TTC549 (cell line): Measurements from ENCODE around the gene CDK6.

Experiments used
- FAIRE-seq: peaks from 2 replicates; lab custom pipeline; 2012; peaks lifted over from hg19 to GRCh38; lab: Jason Lieb, UNC

Gene CDK6

DNA sequence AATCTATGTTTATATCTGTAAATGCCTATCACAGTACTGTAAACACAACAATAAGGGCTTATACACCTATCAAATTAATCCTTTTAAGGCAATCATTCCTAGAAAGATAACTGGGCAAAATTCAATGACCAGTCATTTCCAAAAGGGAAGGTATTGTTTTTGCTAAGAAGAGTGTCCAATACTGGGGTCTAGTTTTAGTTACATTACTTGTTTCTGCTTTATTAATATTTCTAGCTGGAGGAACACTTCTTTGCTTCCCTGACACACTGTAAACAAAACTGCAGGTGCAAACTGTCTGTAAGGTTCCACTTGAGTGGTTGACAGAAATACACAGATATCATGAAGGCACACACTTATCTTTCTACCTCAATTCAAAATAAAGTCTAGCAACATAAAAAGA, 162.0 kb downstream of the CDK6 start:
- FAIRE-seq: no peak

DNA sequence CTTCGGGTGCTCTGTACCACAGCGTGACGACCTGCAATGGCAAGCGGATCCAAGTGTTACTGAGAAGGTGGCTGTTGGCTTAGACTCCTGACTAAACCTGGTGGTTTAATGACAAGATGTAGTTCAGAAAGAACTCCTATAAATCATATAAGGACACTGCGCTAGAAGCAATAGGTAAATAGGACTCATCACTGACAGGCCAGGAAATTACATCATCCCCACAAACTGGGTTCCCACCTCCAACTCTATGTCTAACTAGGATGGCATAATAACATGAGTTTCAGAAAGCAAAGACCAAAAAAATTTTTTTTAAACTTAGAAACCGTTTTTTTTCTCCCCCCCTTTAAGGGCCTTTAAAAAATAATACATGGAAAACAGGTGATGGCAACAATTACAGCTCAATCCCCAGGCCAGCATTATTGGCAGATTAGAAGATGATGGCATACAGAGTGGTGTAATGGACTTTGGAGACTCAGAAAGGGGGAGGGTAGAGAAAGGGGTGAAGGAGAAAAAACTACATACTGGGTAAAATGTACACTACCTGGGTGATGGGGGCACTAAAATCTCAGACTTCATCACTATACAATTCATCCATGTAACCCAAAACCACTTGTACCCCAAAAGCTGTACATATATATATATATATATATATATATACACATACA, 164.7 kb downstream of the CDK6 start:
- no peak for FAIRE-seq

DNA sequence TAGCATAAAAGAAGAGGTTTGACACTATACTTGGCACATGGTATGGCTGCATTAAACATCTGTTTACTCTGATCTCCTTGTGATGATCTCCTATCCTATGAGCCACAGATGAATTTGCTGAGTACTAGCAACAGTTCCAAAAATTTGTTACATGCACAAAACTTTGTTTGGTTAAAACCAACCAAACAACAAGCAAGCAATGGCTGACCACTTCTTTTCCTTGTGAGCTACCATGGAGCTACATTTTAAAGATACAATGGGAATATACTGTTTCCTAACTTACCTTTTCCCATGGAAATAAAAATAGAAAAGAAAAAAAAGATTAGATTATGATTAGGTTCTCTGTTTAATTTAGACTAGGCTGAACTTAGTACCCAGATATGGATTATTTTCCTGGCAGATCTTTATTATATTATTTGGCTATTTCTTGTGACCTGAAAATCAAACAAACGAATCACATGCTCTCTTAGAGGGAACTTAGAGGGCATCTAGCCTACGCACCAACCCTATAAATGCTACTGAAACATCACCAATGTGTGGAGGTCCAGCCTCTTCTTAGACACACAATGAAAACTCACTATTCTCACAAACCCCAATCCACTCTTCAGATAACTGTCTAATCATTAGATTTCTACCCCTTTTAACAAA, 166.0 kb downstream of the CDK6 start:
- no peak for FAIRE-seq

DNA sequence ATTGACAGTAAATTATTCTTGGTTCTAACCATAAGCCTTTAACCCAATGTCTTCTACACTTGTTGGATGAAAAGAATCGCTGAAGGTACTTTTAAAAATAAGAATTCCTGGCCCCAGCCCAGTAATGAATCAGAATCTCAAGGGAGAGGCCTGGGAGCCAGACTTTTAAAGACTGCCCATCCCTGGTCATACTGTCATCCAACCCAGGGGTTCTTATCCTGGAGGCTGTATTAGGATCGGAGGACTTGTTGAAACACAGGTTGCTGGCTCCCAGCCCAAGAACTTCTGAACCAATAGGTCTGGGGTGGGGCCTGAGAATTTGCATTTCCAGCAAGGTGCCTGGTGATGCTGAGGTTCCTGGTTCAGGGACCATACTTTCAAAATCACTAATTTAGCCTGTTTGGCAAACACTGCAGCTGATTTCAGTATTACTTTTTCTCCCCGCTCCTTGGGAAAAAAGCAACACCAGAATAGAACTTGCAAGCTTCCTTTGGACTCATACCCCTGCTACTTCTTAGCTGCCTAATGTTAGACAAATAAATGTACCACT, 166.7 kb downstream of the CDK6 start:
- FAIRE-seq: no peak

DNA sequence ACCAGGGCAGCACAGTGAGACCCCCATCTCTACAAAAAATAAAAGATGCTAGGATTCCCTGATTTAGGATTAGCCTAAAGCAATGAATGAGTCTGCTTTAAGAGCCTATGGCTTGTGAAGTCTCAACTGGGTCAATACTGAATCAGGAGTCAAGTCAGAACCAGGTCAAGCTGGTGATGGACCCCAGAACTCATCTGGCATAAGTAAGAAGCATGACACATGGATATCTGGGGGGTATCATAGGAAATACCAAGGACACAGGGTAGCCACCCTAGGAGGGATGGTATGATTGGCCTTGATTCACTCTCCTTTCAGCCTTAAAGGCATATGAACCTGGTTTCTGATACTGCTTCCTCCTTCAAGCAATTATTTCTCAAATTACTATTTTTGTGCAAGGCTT, 167.8 kb downstream of the CDK6 start:
- no peak for FAIRE-seq

DNA sequence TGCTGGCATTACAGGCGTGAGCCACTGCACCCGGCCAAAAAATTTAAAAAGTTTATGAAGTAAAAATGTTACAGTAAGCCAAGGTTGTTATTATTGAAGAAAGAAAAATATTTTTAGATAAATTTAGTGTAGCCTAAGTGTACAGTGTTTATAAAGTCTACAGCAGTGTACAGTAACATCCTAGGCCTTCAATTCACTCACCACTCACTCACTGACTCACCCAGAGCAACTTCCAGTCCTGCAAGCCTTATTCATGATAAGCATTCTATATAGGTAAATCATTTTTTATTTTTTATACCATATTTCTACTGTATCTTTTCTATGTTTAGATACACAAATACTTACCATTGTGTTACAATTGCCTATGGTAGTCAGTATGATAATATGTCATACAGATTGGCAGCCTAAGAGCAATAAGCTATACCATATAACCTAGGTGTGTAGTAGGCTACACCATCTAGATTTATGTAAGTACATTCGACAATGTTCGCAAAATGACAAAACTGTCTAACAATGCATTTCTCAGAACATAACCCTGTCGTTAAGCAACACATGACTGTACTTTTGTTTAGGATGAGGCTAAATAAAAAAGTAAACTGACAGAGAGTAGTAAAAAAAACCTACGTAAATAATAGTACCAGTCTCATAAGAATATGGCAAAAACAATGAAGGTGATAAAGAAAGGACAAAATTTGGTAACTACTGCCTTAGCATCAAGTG, 168.4 kb downstream of the CDK6 start:
- no peak for FAIRE-seq

DNA sequence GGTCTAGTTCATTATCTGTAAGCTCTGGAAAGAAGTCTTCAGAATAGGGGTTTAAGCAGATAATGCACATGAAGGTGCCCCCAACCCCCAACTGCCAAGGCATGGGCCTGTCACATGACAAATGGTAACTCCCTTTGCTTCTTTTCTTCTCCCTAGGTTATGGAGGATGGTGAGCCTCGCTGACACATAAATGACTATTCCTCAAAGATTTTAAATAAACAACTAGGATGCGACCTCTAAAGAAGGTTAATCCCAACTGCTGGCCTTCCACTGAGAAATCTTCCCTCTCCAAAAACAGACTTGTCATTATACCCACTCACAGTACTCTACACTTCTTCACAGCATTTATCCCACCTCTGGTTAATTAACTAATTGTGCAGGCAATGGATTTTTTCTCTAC, 170.4 kb downstream of the CDK6 start:
- no peak for FAIRE-seq

DNA sequence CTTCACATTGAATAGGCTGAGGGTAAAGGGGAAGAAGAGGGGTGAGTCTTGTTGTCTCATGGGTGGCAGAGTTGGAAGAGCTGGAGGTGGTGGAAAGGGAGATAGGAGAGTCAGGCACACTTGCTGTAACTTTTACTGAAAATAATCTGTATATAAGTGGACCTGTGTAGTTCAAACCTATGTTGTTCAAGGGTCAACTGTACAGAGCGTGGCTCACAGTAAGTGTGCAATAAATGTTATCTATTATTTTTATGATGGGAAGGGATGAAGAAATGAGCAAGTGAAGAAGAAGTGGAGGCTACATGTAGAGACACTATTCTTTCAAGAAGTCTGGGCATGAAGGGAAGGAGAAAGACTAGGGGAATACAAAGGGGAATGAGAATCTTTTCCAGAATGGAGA, 174.7 kb downstream of the CDK6 start:
- FAIRE-seq: no peak

DNA sequence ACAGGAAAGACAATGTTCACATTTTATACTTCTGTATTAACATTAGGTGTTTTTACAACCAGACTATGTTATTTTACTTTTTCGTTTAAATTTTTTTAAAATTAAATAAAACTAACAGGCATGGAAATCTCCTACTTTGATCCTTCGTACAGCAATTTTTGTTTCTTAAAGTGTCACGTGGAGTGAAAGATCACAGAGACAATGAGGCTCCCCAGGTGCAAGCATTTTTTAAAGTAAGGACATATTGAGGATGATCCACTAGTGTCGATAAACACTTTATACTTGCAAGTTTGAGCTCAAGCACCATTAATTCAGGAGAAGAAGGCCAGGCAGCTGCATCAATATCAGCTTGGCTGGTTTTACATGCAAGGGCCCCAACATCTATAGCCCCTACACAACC, 177.7 kb downstream of the CDK6 start:
- no peak for FAIRE-seq

DNA sequence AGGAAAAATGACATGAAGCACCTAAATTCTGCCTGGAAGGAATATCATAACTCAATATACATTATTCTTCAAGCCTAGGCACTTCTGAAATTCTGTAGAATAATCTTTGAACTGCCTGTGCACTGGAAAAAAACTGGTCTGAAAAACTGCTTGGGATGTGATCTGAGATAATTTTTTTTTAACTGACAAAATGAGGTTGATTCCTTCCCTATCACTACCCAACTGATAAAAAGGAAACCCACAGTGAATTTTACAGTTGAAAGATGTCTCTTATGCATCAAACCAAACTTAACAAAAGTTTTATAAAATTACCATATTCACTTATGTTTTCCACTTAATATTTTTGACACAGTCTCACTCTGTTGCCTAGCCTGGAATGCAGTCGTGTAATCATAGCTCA, 179.0 kb downstream of the CDK6 start:
- no peak for FAIRE-seq

DNA sequence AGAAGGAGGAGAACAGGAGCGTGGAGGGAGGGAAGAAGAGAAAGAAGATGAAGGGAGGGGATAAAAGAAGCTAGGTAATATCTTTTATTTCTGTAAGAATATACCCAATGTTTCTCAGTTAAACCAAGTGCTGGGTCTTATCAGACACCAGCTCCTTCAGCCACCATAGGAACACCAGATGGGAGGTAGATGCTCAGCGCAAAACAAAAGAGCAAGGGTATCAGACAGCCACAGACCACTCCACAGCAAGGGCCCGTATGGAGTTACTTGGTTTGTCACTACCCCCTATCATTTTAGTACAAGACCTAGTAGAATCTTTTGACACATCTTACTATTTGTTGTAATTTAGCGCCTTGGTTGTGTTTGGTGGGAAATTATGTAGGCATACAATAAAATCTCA, 180.3 kb downstream of the CDK6 start:
- no peak for FAIRE-seq

DNA sequence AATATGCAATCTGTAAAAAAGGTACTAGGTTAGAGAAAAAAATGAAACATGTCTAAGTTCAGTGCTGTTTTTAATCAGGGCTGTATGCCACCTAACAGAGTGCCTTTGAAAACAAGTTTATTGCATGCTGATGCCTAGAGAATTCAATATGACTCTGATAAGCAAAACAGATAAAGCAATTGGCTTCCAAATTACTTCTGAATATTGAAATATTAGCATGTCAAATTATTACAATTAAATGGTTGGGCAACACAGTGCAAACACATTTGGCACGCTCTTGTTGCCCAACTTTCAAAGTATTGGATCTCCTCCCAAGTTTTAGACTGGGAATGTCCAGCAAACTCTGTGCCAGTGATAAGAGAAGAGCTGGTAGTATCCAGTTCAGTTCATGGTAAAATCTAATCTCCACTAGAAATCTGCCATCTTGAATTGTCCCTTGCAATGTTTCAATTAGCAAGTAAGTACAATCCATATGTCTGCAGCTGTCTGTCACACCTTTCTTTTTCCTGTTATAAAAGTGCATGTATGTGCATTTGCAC, 181.0 kb downstream of the CDK6 start:
- no peak for FAIRE-seq

DNA sequence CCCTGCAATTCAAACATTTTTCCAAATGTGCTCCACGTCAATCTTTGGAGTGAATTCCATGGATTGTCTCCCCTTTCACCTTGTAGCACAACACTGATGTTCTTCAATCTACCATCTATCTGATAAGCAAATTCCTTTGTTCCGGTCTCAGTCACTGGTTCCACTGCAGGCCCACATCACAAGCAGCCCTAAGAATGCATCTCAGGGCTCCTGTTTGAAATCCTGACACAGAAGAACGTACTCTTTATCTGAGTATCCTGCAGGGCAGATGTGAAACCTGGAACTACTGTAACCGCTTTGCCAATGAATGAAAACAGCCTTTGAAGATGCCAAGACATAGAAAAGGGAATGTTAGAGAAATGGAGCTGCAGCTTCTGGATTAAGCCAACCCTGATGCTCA, 183.2 kb downstream of the CDK6 start:
- FAIRE-seq: no peak

DNA sequence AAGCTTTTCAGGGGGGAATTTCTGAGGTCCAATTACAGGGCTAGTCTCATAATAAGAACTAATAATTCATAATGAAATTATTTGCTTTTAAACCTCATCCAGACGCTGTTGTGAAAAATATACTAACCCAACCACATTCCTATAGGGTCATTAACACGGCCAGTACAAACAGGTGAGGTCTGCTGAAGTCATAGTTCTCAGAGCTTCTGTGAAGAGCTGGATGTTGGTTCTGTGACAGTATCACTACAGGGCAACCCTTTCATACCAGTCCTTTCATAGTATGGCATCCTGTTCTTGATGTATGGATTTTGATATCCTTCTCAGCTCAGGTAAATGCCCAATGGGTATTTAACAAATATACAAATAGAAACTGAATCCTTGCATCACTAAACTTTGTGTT, 183.8 kb downstream of the CDK6 start:
- no peak for FAIRE-seq

DNA sequence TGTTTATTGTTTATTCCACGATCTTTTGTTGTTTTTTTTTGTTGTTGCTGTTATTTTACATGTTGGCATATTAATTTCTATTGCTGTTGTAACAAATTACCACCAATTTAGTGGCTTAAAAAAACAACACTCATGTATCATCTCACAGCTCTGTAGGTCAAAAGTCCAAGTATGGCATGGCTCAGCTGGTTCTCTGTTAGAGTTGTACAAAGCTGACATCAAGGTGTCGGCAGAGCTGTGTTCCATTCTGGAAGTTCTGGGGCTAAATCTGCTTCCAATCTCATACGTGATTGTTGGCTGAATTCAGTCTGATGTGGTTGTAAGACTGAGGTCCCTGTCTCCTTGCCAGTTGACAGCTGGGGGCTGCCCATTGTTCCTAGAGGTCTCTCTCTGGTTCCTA, 186.0 kb downstream of the CDK6 start:
- FAIRE-seq: no peak

DNA sequence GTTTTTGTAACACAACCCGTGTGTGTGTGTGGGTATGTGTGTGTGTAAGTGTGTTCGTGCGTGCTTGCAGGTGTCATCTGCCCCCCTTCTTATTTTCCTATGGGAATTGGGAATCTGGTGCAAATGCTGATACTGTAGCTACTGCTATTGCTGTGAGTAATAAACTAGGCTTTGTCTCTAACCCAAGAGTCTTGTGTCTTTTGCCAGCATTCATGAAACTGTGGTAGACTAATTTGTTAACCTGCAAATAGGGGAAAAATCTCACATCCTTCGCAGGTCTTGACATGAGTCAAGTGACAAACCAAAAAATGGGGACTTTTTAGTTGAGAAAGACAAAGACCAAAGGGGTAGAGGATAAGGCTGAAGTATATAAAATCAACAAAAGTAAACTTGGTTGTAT, 188.3 kb downstream of the CDK6 start:
- no peak for FAIRE-seq

DNA sequence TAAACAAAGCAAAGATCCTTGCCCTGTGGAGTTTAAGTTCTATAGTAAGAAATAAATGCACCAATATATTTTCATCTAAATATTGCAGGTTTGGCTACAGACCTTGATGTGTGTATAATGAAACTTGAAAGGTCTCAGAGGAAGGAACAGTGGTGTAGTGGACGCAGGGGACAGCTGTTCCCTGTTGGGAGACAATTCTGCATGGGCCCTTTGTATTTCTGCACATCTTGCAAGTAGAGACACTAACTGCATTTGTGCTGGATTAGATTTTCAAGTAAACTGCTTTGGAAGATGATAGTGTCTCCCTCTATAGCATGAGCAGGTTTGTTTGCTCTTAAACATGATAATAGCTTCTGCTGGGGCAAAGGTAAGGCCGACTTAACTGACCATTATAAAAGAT, 188.7 kb downstream of the CDK6 start:
- no peak for FAIRE-seq

DNA sequence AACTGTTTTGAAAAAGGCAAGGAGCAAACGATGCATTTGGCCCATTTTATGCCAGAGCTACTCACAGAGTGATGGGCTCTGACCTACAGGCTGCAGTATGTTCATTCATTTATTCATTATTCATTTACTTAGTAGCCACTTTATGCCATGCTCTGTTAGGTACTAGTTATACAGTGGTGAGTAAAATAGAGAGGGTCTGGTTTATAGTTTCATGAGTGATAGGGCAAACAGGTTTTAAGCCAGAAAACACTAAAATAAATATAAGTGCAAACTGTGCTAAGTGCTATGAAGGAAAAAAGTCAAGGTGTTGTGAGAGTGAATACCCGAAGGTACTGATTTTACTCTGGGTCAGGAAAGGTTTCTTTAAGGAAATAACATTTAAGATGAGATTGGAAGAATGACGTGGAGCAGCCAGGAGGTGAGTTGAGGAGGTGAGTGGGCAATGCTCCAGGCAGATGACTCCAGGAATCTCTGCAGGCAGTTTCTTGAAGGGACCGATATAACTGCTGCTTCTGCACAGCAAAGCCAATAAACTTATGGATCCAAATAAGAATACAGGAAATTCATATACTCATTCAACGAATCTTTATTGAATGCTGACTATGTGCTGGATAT, 189.3 kb downstream of the CDK6 start:
- no peak for FAIRE-seq

DNA sequence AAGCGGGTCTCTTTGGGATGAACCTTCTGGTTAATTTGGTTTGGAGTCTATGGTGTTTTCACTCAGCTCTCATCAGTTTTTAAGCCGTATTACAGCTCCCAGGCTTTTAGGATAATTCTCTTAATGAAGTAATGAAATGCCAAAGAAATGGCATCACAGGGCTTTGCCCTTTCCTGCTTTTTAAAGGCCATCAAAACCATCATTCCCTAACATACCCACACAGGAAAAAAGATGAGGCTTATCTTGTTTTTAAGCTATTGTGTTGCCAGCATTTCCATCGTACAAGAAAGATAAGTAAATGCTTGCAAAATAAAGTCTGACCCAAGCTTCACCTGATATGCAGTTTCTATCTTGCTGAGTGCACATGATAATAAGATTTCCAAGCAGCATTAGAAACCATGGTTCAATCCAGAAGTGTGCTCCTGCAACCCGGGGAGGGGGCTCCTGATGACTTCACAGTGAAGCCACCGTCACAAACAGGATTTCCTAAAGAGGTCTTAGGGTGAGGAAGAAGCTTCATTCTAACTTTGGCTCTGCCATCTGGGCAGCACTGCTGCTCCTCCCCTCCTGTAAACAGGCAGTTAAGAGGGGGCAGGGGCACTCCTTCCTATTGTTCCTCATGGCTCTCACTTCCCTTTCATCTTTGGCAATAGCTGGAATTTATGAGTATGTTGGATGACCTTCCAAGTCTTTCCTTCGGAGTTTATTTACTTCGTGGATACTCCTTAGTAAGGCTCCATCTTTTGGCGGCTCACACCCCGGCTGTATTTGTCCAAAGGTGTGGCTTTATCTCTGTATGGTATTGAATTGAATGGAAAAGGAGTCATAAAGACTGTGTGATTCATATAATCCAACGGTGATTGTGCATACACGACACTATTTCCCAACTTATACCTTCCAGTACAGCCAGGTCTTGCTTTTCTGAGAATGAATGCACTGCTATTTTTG, 191.0 kb downstream of the CDK6 start:
- FAIRE-seq: no peak

DNA sequence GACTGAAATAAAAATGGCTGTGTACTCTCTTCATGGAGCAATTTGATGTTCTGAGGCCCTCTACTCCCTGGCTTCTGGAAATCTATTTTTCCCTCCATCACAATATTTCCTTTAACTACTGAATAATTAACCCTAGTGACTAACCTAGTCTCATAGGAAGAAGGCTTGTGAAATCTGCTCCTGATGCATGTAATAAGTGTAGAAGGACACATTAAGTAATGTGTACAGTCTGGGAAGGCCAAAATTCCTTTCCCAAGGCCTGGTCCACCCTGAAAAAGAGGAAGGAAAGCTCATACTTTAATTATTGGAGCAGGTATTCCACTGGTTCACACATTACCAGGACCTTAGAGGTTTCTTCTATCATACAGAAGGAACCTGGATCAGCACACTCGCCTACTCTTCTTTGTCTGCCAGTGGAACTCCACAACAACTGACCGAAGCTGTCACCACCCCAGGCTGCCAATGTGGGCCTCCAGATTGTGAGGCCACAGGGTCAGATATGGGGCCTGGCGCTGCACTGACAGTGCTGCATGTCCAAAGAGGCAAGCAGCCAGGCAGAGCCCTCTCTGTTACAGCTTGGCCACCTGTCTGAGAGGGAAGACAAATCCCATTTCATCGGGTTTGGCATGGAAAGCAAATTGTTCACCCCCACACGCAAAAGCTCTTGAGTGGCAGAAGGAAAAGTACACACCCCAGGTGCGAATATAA, 191.8 kb downstream of the CDK6 start:
- no peak for FAIRE-seq

DNA sequence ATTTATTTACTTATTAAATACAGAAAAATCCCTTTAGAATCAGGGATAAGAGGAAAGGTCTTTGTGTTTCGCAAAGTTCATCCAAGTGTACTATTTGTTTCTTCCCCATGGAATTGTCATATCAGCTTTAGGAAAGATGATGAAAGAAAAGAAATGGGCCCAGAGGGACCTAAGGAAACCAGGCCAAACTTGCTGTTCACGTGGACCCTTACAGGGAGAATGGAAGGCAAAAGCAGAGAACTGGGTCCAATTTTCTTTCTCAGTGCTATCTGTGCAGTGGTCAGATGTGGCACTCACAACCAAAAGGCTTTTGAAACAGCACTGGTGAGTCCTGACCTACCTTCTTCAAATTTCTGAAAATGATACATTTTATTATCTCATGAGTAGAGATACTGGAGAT, 192.6 kb downstream of the CDK6 start:
- FAIRE-seq: no peak
